Mammary epithelial cell (primary cell): Measurements from ENCODE around the gene ANKRD13B.

ENCODE experiments used
- EZH2 ChIP-seq: IDR thresholded peaks from 2 replicates; pipeline ENCODE4 v1.6.1; 2012; ENCODE audit warnings: low read length, inconsistent platforms, borderline replicate concordance
- TF ChIP-seq, protein P1 (sequence below), 2 donors: IDR thresholded peaks in 1 of 2; conservative IDR thresholded peaks in 1 of 2; 2 replicates each; pipeline ENCODE4 v1.5.1; 2011 to 2012; ENCODE audit warnings: inconsistent platforms in 2 of 2, low read length in 2 of 2, mild to moderate bottlenecking in 2 of 2, control low read depth in 1 of 2, low read depth in 1 of 2; ENCODE audit not compliant: insufficient read depth in 1 of 2; ENCODE audit errors: extremely low read depth in 1 of 2

DNA sequence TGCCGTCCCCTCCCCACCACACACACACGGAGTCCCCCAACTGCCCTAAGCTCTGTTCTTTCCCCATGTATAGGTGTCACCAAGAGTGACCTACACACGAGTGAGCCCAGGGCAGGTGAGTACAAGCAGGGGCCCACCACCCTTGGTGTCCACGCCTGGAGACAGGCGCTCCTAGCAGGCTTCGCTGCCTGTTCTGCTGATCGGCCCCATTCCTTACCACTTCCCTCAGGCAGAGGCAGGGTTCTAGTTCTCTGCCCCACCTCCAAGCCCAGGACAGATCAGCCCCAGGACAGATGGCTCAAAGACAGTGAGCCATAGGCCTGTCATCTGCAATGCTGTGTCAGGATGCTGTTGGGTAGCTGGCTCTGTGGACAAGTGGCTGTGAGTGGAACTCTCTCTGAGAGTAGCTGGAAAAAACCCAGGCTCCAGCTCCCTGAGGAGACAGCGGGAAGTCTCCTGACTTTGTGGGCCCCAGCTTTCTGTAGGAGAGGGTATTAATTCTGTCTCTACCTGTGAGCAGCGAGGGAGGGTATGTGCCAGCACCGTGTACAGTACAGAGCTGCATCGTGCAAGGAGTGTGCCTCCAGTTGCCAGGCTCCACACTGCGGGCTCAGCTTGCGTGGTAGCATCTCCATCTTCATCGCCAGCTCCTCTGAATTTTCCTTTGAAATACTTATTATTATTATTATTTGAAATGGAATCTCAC lies 23.5 kb upstream of the ANKRD13B start:
- TF ChIP-seq, protein P1, sequence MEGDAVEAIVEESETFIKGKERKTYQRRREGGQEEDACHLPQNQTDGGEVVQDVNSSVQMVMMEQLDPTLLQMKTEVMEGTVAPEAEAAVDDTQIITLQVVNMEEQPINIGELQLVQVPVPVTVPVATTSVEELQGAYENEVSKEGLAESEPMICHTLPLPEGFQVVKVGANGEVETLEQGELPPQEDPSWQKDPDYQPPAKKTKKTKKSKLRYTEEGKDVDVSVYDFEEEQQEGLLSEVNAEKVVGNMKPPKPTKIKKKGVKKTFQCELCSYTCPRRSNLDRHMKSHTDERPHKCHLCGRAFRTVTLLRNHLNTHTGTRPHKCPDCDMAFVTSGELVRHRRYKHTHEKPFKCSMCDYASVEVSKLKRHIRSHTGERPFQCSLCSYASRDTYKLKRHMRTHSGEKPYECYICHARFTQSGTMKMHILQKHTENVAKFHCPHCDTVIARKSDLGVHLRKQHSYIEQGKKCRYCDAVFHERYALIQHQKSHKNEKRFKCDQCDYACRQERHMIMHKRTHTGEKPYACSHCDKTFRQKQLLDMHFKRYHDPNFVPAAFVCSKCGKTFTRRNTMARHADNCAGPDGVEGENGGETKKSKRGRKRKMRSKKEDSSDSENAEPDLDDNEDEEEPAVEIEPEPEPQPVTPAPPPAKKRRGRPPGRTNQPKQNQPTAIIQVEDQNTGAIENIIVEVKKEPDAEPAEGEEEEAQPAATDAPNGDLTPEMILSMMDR (conservative IDR thresholded peaks at IDR 0.05 in 1 of 2, IDR thresholded peaks at IDR 0.05 in 1 of 2; ENCODE audit: extremely low read depth in 1 of 2, insufficient read depth in 1 of 2, low read depth in 1 of 2, low read length in 2 of 2): no peak
- no peak for TF ChIP-seq EZH2
